HepG2 (cell line): ENCODE data around the gene APC2. TPM values are rescaled to one million over a fixed set of nuclear protein-coding genes. Genes with fewer than 3 reads are reported as not detected.

Experiments
- CREM ChIP-seq, 2 experiments: sonication (generic) in 1 of 2; formaldehyde crosslinking in 1 of 2; IDR thresholded peaks; 2 replicates each; pipeline versions ENCODE4 v1.4.0 to v1.6.1; 2016 to 2020; ENCODE audit warnings: antibody characterized with exemption in 1 of 2, mild to moderate bottlenecking in 1 of 2, missing genetic modification reagents in 1 of 2
- GTF3A ChIP-seq: sonication (generic); formaldehyde crosslinking; conservative IDR thresholded peaks from 2 replicates; pipeline ENCODE4 v1.4.0; 2020; ENCODE audit warnings: mild to moderate bottlenecking, missing genetic modification reagents
- HDAC2 ChIP-seq: sonication (generic); formaldehyde crosslinking; IDR thresholded peaks from 2 replicates; pipeline ENCODE4 v1.4.0; 2020; ENCODE audit warnings: missing genetic modification reagents
- KDM2A ChIP-seq: sonication (generic); formaldehyde crosslinking; IDR thresholded peaks from 2 replicates; pipeline ENCODE4 v1.4.0; 2020; ENCODE audit warnings: low read depth, missing genetic modification reagents, borderline replicate concordance
- KDM5A ChIP-seq: fragments of 200-600 bp; sonication (generic); IDR thresholded peaks from 2 replicates; pipeline ENCODE4 v1.7.0; 2018; ENCODE audit warnings: antibody characterized with exemption, mild to moderate bottlenecking, low read length, borderline replicate concordance
- MAFK ChIP-seq, 2 experiments: IDR thresholded peaks in 1 of 2; conservative IDR thresholded peaks in 1 of 2; 2 replicates each; pipeline ENCODE4 v1.6.1; 2011; ENCODE audit warnings: improper control_type of control experiment in 2 of 2, low read length in 2 of 2
- MEIS2 ChIP-seq: sonication (generic); formaldehyde crosslinking; IDR thresholded peaks from 2 replicates; pipeline ENCODE4 v1.9.0; 2021; ENCODE audit warnings: mild to moderate bottlenecking, missing genetic modification reagents
- MIXL1 ChIP-seq: IDR thresholded peaks from 2 replicates; pipeline ENCODE4 v1.6.1; 2016
- NFRKB ChIP-seq: fragments of 450-650 bp; IDR thresholded peaks from 2 replicates; pipeline ENCODE4 v1.6.1; 2017
- SOX13 ChIP-seq, 3 experiments: fragments of 450-650 bp in 1 of 3; sonication (generic) in 1 of 3; formaldehyde crosslinking in 1 of 3; IDR thresholded peaks in 2 of 3; conservative IDR thresholded peaks in 1 of 3; 2 replicates each; pipeline versions ENCODE4 v1.5.0 to v1.6.1; 2016 to 2020; ENCODE audit warnings: antibody characterized with exemption in 1 of 3, mild to moderate bottlenecking in 1 of 3, missing compliant biosample characterization in 1 of 3, missing genetic modification reagents in 1 of 3, moderate library complexity in 1 of 3
- SRSF1 ChIP-seq: fragments of 200-400 bp; formaldehyde crosslinking; optimal IDR thresholded peaks from 2 replicates; pipeline ENCODE3; 2017; ENCODE audit warnings: mild to moderate bottlenecking, low read depth, low read length, moderate library complexity
- TEAD3 ChIP-seq: optimal IDR thresholded peaks from 2 replicates; pipeline ENCODE3; 2016; ENCODE audit warnings: borderline replicate concordance
- ZNF121 ChIP-seq: sonication (generic); formaldehyde crosslinking; IDR thresholded peaks from 2 replicates; pipeline ENCODE4 v1.5.0; 2020; ENCODE audit warnings: mild to moderate bottlenecking, missing genetic modification reagents
- ZNF367 ChIP-seq: sonication (generic); formaldehyde crosslinking; IDR thresholded peaks from 2 replicates; pipeline ENCODE4 v1.4.0; 2020; ENCODE audit warnings: missing genetic modification reagents, borderline replicate concordance
- ZNF562 ChIP-seq: sonication (generic); formaldehyde crosslinking; IDR thresholded peaks from 2 replicates; pipeline ENCODE4 v1.8.0; 2022; ENCODE audit warnings: missing genetic modification reagents, borderline replicate concordance
- ZNF616 ChIP-seq: sonication (generic); formaldehyde crosslinking; IDR thresholded peaks from 2 replicates; pipeline ENCODE4 v1.5.0; 2020; ENCODE audit warnings: low read depth, mild to moderate bottlenecking, missing genetic modification reagents
- ZNF672 ChIP-seq: sonication (generic); formaldehyde crosslinking; IDR thresholded peaks from 2 replicates; pipeline ENCODE4 v1.8.1; 2022; ENCODE audit warnings: missing genetic modification reagents
- ZZZ3 ChIP-seq: sonication (generic); formaldehyde crosslinking; IDR thresholded peaks from 2 replicates; pipeline ENCODE4 v1.4.0; 2020; ENCODE audit warnings: missing genetic modification reagents, mild to moderate bottlenecking, borderline replicate concordance
- polyA plus RNA-seq, 8 experiments: library from polyadenylated mRNA; depleted of rRNA in 3 of 8; stranded (reverse) in 7 of 8; unstranded in 1 of 8; fragments of >200 nt; fragmentation: Illumina TruSeq in 4 of 8; extraction: Trizol in 4 of 8; gene quantifications; 2 replicates each; pipeline versions ENCODE4 v1.2.1 to v1.2.3, GENCODE V29; 2011 to 2016; ENCODE audit warnings: low read depth in 4 of 8, missing spikeins in 1 of 8, mixed read lengths in 1 of 8; ENCODE audit not compliant: insufficient read depth in 1 of 8
- total RNA-seq, 5 experiments: library from RNA; depleted of rRNA; stranded (reverse); fragments of >200 nt; fragmentation: Illumina TruSeq; extraction: Trizol; gene quantifications; 2 replicates each; pipeline ENCODE4 v1.2.3, GENCODE V29; 2016; ENCODE audit warnings: low read depth in 1 of 5
- TF ChIP-seq, protein P1 (sequence below): sonication (generic); formaldehyde crosslinking; IDR thresholded peaks from 2 replicates; pipeline ENCODE4 v1.4.0; 2020; ENCODE audit warnings: missing genetic modification reagents
- TF ChIP-seq, protein P2 (sequence below): sonication (generic); formaldehyde crosslinking; IDR thresholded peaks from 2 replicates; pipeline ENCODE4 v1.8.0; 2022; ENCODE audit warnings: mild to moderate bottlenecking, missing genetic modification reagents
- TF ChIP-seq, protein P3 (sequence below): sonication (generic); formaldehyde crosslinking; IDR thresholded peaks from 2 replicates; pipeline ENCODE4 v1.8.0; 2022; ENCODE audit warnings: low read depth, missing genetic modification reagents
- TF ChIP-seq, protein P4 (sequence below): sonication (generic); formaldehyde crosslinking; IDR thresholded peaks from 2 replicates; pipeline ENCODE4 v1.4.0; 2020; ENCODE audit warnings: mild to moderate bottlenecking, low read depth, missing genetic modification reagents
- TF ChIP-seq, protein P5 (sequence below): IDR thresholded peaks from 2 replicates; pipeline ENCODE4 v1.6.1; 2016

The APC2 gene
- total and polyA plus RNA-seq, 2 of the 13 experiments (the other 11 are each of a cell fraction or from before 2014, with no cell fraction given) = 0.08 to 0.22 TPM

DNA sequence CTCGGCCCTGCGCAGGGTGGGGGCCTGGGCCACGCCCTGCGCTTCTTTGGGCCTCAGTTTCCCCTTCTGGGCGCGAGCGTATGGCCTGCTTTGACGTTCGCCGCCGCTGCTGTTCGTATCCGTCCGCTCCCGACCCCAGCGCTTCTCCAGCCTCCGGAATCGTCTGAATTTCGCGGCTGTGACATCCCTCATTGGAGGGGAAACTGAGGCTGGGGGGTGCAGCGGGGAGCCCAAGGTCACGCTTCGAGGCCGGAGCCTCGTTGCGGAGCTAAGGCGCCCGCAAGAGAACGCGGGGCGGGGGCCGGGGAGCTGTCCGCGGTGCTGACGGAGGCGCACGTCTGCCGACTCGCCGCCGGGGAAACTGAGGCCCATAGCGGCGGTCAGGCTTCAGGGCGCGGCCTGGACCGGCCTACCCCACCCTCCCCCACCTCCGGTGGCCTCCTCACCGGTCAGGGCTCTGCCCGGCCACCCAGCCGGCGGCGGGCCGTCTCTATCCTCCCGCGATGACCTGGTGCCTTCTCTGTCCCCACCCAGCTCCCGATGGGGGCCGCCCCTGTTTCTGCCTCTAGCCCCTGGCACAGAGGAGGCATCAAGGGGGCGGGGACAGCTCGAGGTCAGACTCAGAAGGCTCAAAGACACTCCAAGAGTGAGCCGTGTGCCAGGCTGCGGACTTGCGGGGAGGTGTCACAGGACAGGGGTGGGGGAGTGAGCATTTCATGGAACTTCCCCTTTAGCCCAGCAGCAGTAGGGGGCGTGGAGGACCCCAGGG, 3.0 kb upstream of the APC2 start (continued):
- TF ChIP-seq, protein P1, sequence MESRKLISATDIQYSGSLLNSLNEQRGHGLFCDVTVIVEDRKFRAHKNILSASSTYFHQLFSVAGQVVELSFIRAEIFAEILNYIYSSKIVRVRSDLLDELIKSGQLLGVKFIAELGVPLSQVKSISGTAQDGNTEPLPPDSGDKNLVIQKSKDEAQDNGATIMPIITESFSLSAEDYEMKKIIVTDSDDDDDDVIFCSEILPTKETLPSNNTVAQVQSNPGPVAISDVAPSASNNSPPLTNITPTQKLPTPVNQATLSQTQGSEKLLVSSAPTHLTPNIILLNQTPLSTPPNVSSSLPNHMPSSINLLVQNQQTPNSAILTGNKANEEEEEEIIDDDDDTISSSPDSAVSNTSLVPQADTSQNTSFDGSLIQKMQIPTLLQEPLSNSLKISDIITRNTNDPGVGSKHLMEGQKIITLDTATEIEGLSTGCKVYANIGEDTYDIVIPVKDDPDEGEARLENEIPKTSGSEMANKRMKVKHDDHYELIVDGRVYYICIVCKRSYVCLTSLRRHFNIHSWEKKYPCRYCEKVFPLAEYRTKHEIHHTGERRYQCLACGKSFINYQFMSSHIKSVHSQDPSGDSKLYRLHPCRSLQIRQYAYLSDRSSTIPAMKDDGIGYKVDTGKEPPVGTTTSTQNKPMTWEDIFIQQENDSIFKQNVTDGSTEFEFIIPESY = no peak
- TF ChIP-seq HDAC2 (CRISPR knock-in tag) = no peak
- no peak for TF ChIP-seq ZNF616
- no peak for TF ChIP-seq ZNF562 (CRISPR knock-in tag)
- TF ChIP-seq, protein P2, sequence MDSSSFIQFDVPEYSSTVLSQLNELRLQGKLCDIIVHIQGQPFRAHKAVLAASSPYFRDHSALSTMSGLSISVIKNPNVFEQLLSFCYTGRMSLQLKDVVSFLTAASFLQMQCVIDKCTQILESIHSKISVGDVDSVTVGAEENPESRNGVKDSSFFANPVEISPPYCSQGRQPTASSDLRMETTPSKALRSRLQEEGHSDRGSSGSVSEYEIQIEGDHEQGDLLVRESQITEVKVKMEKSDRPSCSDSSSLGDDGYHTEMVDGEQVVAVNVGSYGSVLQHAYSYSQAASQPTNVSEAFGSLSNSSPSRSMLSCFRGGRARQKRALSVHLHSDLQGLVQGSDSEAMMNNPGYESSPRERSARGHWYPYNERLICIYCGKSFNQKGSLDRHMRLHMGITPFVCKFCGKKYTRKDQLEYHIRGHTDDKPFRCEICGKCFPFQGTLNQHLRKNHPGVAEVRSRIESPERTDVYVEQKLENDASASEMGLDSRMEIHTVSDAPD = no peak
- TF ChIP-seq SOX13 (IDR thresholded peaks at IDR 0.05) = no peak
- TF ChIP-seq SOX13 (CRISPR knock-in tag; conservative IDR thresholded peaks at IDR 0.05 in 1 of 2, IDR thresholded peaks at IDR 0.05 in 1 of 2) = no peak
- no peak for TF ChIP-seq ZNF672 (CRISPR knock-in tag)
- no peak for TF ChIP-seq ZZZ3
- TF ChIP-seq ZNF367 (CRISPR knock-in tag) = no peak
- peak; percentile 62; the same call in 1 of the 2 replicates for TF ChIP-seq KDM2A (CRISPR knock-in tag)
- TF ChIP-seq, protein P3, sequence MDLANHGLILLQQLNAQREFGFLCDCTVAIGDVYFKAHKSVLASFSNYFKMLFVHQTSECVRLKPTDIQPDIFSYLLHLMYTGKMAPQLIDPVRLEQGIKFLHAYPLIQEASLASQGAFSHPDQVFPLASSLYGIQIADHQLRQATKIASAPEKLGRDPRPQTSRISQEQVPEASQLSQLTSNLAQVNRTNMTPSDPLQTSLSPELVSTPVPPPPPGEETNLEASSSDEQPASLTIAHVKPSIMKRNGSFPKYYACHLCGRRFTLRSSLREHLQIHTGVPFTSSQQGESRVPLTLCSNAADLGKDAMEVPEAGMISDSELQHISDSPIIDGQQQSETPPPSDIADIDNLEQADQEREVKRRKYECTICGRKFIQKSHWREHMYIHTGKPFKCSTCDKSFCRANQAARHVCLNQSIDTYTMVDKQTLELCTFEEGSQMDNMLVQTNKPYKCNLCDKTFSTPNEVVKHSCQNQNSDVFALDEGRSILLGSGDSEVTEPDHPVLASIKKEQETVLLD (CRISPR knock-in tag) = no peak
- no peak for TF ChIP-seq GTF3A (CRISPR knock-in tag)
- TF ChIP-seq, protein P4, sequence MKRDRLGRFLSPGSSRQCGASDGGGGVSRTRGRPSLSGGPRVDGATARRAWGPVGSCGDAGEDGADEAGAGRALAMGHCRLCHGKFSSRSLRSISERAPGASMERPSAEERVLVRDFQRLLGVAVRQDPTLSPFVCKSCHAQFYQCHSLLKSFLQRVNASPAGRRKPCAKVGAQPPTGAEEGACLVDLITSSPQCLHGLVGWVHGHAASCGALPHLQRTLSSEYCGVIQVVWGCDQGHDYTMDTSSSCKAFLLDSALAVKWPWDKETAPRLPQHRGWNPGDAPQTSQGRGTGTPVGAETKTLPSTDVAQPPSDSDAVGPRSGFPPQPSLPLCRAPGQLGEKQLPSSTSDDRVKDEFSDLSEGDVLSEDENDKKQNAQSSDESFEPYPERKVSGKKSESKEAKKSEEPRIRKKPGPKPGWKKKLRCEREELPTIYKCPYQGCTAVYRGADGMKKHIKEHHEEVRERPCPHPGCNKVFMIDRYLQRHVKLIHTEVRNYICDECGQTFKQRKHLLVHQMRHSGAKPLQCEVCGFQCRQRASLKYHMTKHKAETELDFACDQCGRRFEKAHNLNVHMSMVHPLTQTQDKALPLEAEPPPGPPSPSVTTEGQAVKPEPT = no peak
- TF ChIP-seq ZNF121 (CRISPR knock-in tag) = no peak
- no peak for TF ChIP-seq SRSF1
- no peak for TF ChIP-seq NFRKB
- no peak for TF ChIP-seq TEAD3 (CRISPR knock-in tag)
- no peak for TF ChIP-seq MAFK (conservative IDR thresholded peaks at IDR 0.05 in 1 of 2, IDR thresholded peaks at IDR 0.05 in 1 of 2; ENCODE audit: low read length in 2 of 2)
- no peak for TF ChIP-seq KDM5A
- TF ChIP-seq MIXL1 = no peak
- peak; percentile 54; the same call in 1 of the 2 replicates for TF ChIP-seq MEIS2 (CRISPR knock-in tag)
- no peak for TF ChIP-seq CREM (IDR thresholded peaks at IDR 0.05)
- no peak for TF ChIP-seq CREM (CRISPR knock-in tag; IDR thresholded peaks at IDR 0.05)
- TF ChIP-seq, protein P5, sequence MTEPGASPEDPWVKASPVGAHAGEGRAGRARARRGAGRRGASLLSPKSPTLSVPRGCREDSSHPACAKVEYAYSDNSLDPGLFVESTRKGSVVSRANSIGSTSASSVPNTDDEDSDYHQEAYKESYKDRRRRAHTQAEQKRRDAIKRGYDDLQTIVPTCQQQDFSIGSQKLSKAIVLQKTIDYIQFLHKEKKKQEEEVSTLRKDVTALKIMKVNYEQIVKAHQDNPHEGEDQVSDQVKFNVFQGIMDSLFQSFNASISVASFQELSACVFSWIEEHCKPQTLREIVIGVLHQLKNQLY (CRISPR knock-in tag) = no peak
